ENCODE results near the gene NYAP1.

- TF ChIP-seq EZH2phosphoT487 (IDR thresholded peaks at IDR 0.05; ENCODE audit: low read depth, severe bottlenecking, unreplicated experiment) (no peak), EZH2 (IDR thresholded peaks at IDR 0.05; ENCODE audit: borderline replicate concordance) (no peak)
- TF ChIP-seq, protein P1, sequence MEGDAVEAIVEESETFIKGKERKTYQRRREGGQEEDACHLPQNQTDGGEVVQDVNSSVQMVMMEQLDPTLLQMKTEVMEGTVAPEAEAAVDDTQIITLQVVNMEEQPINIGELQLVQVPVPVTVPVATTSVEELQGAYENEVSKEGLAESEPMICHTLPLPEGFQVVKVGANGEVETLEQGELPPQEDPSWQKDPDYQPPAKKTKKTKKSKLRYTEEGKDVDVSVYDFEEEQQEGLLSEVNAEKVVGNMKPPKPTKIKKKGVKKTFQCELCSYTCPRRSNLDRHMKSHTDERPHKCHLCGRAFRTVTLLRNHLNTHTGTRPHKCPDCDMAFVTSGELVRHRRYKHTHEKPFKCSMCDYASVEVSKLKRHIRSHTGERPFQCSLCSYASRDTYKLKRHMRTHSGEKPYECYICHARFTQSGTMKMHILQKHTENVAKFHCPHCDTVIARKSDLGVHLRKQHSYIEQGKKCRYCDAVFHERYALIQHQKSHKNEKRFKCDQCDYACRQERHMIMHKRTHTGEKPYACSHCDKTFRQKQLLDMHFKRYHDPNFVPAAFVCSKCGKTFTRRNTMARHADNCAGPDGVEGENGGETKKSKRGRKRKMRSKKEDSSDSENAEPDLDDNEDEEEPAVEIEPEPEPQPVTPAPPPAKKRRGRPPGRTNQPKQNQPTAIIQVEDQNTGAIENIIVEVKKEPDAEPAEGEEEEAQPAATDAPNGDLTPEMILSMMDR (IDR thresholded peaks at IDR 0.05; ENCODE audit: poor library complexity): peak; percentile 10
These were observed 9.9 kb downstream of the NYAP1 start for GRCh38 chr7:100493476-100494264.
